GM19467 (cell line): ENCODE results near the gene RNF17.

Experiments
- ATAC-seq: cut with Tn5 transposase; IDR thresholded peaks from one replicate; pipeline ENCODE4 v1.9.1; 2021; ENCODE audit warnings: mild to moderate bottlenecking, moderate library complexity; ENCODE audit not compliant: unreplicated experiment

The RNF17 gene

DNA sequence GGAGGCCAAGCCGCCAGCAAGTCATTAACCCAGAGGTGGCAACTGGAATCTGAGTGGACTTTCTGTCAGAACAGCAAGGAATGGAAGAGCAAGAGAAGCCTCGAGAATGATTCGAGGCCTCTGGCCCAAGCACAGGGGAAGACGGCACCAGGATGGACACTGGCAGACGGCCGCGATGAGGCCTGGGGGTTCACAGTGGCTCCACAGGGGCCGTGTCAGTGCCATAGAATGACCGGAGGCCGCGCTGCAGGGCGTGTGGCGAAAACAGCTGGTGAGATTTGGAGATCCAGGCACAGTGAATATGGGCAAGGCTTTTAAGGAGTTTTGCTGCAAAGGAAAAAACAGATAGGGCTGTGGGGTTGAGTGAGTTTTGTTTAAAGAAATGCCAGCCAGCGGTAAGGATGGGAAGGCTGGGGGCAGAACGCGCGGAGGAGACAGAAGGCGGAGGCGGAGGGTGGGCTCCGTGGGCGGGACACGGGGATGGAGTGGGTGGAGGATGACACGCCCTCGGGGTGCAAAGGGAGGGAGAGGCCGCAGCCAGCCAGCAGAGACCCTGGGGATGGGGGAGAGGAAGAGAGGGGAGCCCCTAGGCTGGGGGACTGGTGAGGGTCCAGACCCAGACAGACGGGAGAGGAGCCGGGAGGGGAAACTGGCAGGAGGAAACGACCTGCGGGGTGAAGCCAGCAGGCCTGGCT lies 130.5 kb downstream of the RNF17 start:
- no peak for ATAC-seq

DNA sequence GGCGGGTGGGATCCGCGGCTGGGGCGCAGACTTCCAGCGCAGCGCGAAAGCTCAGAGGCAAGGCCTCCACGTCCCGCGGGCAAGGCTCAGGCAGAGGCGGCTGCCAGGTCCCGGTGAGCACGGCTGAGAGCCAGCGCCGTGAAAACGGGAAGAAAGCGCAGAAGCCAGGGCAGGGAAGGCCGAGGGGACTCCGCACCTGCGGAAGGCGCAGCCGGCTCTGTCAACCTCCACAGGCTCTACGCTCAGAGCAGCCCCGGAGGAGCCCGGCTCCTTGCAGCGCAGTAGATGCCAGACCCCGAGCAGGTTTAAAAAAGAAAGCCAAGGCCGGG lies 131.0 kb downstream of the RNF17 start:
- no peak for ATAC-seq

DNA sequence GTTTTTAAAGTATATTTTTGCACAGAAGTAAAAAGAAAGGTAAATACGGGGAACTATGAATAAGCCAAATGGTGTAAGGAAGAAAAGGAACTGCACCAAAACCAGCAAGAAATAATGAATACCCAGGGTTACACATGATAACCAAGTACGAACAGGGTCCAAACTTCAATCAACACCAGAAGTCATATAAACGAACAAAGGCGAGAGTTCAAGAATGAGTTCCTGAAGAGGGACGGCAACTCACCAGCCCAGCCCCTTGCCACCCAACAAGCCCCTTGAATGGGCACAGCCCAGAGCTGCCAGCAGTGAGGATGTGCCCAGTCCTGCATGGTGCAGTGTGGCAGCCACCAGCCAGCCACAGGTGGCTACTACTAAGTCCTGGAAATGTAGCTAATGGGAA lies 132.1 kb downstream of the RNF17 start:
- ATAC-seq = no peak

DNA sequence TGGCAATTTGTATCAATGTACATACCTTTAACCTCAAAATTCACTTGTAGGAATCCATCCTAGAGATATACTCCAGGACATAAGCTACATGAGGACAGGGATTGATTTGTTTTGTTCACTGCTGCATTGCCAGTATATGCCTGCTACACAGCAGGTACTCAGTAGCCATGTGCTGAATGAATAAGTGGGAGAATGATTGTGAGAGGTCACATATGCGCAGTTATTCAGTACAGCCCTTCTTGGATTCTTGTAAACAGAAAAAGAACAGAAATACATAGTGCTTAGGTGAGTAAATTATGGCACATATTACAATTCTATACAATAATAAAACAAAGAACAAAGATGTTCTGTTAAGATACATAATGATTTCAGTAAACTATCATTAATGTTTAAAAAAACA lies 133.3 kb downstream of the RNF17 start:
- ATAC-seq = no peak

DNA sequence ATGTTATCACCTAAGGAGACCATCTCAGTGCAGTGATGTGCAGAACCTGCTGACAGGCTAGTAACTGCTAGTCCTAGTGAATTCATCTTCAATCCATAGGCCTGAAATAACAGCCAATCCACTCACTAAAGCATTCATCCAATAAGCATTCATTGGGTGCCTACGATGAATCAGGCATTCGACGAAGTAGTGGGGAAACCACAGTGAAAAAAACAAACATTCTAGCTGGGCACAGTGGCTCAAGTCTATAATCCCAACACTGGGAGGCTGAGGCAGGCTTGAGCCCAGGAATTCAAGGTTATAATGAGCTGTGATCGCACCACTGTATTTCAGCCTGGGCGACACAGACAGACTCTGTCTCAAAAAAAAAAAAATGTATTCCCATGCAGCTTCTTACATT lies 135.6 kb downstream of the RNF17 start:
- no peak for ATAC-seq

- no peak for ATAC-seq
Observed at GRCh38 chr13:24900507-24900906, 136.5 kb downstream of the RNF17 start.

- ATAC-seq = no peak
Observed at GRCh38 chr13:24905242-24905641, 141.3 kb downstream of the RNF17 start.

GRCh38 chr13:24906268-24906667 lies 142.3 kb downstream of the RNF17 start:
- ATAC-seq = no peak

GRCh38 chr13:24910502-24911132 lies 146.6 kb downstream of the RNF17 start:
- ATAC-seq = no peak

DNA sequence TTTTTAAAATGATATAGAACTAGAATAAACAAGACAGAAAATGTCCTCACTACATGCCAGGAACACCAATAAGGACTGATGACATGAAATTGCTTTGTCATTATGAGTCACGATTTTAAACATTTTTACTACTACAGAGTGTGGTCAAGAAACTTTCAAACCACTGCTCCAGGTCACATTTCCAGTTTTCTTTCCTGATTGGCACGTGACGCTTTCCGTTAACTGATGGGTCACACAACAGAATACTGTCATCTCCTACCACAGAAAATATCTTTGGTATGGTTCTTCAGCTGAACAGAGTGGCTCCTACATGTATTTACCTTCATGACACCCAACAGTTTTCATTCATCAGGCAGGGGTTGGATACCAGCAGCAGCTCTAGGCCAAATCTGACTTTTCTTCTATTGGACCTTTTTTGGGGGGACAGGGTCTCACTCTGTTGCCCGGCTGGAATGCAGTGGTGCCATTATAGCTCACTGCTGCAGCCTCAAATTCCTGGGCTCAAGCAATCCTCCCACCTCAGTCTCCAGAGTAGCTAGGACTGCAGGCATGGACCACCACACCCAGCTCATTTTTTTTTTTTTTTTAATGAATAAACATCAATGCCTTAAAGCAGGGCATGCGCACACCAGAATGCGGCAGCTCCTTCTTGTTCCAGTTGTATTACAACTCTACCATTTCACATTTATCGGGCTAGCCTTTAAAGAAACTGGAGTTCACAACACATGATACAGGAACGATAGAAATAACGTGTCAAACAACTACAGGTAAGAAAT lies 147.4 kb downstream of the RNF17 start:
- ATAC-seq = no peak

GRCh38 chr13:24916464-24916863 lies 152.5 kb downstream of the RNF17 start:
- no peak for ATAC-seq

DNA sequence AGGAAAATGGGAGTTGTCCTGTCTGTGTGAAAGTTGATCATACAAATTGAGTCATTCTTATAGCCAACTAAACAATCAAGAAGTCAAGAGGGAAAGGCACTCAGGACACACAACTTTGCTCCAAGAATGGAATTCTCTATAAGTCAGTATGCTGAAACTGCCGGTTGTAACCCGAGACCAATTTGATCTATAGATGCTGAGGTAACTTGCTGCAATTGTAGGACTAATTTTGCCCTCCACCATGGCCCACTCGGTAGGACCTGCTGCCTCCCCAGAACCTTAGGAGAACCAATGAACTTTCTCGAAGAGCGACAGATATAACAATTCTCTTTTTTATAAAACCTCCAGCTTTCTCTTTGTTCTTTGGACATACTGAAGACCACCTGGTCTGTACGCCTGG lies 157.0 kb downstream of the RNF17 start:
- no peak for ATAC-seq

- ATAC-seq = no peak
Observed at GRCh38 chr13:24921881-24922280, 157.9 kb downstream of the RNF17 start.

- peak; percentile 27 for ATAC-seq
Observed at GRCh38 chr13:24922387-24922744, 158.4 kb downstream of the RNF17 start.

GRCh38 chr13:24922745-24923591 lies 159.0 kb downstream of the RNF17 start:
- peak; percentile 94 for ATAC-seq

- ATAC-seq = no peak
Observed at GRCh38 chr13:24925318-24926231, 161.6 kb downstream of the RNF17 start.

- ATAC-seq = no peak
Observed at GRCh38 chr13:24927810-24928404, 163.9 kb downstream of the RNF17 start.

GRCh38 chr13:24929196-24929595 lies 165.2 kb downstream of the RNF17 start:
- no peak for ATAC-seq
